Measurements from ENCODE around the gene CCL20. TPM values are rescaled to one million over a fixed set of nuclear protein-coding genes. Genes with fewer than 3 reads are reported as not detected.

Gene CCL20
- total RNA-seq, 1 experiment from 2014 or later = 3.5 TPM

- H3K4me1 ChIP-seq = peaks cover 16% of the 10 kb centered on the region
- H3K4me1 Mint-ChIP-seq (ENCODE audit: low read depth, unreplicated experiment) = peaks cover 19% of the 10 kb centered on the region
- ChIA-PET CTCF (interaction anchor here (0.6 kb wide), 2 partner anchors 380 to 648 kb away, joined by 3 read pairs; no protein-coding TSS in a partner anchor), POLR2A (no interaction called here)
- no peaks in the 10 kb centered on the region for H3K27me3 Mint-ChIP-seq (ENCODE audit: insufficient read depth, unreplicated experiment)
- no peaks in the 10 kb centered on the region for H3K9me3 Mint-ChIP-seq (ENCODE audit: unreplicated experiment)
- H3K36me3 ChIP-seq (ENCODE audit: control insufficient read depth, insufficient read depth, low read length) = no peaks in the 10 kb centered on the region
- no peaks in the 10 kb centered on the region for H3K36me3 Mint-ChIP-seq (ENCODE audit: insufficient read depth, unreplicated experiment)
- H3K4me3 ChIP-seq (ENCODE audit: low read depth, low read length) = no peak overlapping the region
- no peak for TF ChIP-seq CTCF (IDR thresholded peaks at IDR 0.05; ENCODE audit: insufficient read depth in 1 of 2, low read depth in 1 of 2, low read length in 1 of 2, severe bottlenecking in 1 of 2, unreplicated experiment in 1 of 2)
- H3K27ac Mint-ChIP-seq (ENCODE audit: unreplicated experiment) = no peak overlapping the region
- no TSS peak for BruUV-seq (replicated peaks)
- H3K27me3 ChIP-seq (replicated peaks; ENCODE audit: control insufficient read depth, insufficient read depth, low read length) = no peaks in the 10 kb centered on the region
- intact Hi-C loops (cut with micrococcal nuclease; ENCODE audit: unreplicated experiment) = loop anchor here (5.0 kb wide), 1 partner anchor 49 kb away; the partner anchor contains the start of gene CCL20
- no peaks in the 10 kb centered on the region for H3K9me3 ChIP-seq
- DNase-seq = no peak
- H3K4me3 Mint-ChIP-seq (ENCODE audit: unreplicated experiment) = no peak overlapping the region
Observed at GRCh38 chr2:227861011-227861410, 47.4 kb downstream of the CCL20 start.

GRCh38 chr2:227862227-227862740 is 48.6 kb downstream of the CCL20 start:
- H3K36me3 ChIP-seq (ENCODE audit: control insufficient read depth, insufficient read depth, low read length) = no peaks in the 10 kb centered on the region
- H3K27me3 Mint-ChIP-seq (ENCODE audit: insufficient read depth, unreplicated experiment) = no peaks in the 10 kb centered on the region
- H3K4me3 ChIP-seq (ENCODE audit: low read depth, low read length) = no peak overlapping the region
- TF ChIP-seq CTCF (IDR thresholded peaks at IDR 0.05; ENCODE audit: insufficient read depth in 1 of 2, low read depth in 1 of 2, low read length in 1 of 2, severe bottlenecking in 1 of 2, unreplicated experiment in 1 of 2) = peak; percentile 30 to 47
- no peaks in the 10 kb centered on the region for H3K27me3 ChIP-seq (replicated peaks; ENCODE audit: control insufficient read depth, insufficient read depth, low read length)
- ChIA-PET POLR2A (interaction anchor here (1.0 kb wide), 1 partner anchor 9 kb away, joined by 3 read pairs; no protein-coding TSS in a partner anchor), CTCF (interaction anchor here (0.6 to 2.1 kb wide), 7 partner anchors 9 to 204 kb away, joined by 3 to 8 read pairs (median 4); partner anchors contain the start of gene DAW1)
- H3K36me3 Mint-ChIP-seq (ENCODE audit: insufficient read depth, unreplicated experiment) = no peaks in the 10 kb centered on the region
- no peak overlapping the region for H3K4me3 Mint-ChIP-seq (ENCODE audit: unreplicated experiment)
- intact Hi-C loops (cut with micrococcal nuclease; ENCODE audit: unreplicated experiment) = loop anchor here (1.0 to 5.0 kb wide), 3 partner anchors 50 to 96 kb away; partner anchors contain the start of gene CCL20
- peak in 1 of 2 experiments; percentile 23 for DNase-seq
- H3K9me3 ChIP-seq = no peaks in the 10 kb centered on the region
- H3K4me1 Mint-ChIP-seq (ENCODE audit: low read depth, unreplicated experiment) = peaks cover 19% of the 10 kb centered on the region
- H3K27ac Mint-ChIP-seq (ENCODE audit: unreplicated experiment) = no peak overlapping the region
- no TSS peak for BruUV-seq (replicated peaks)
- peaks cover 16% of the 10 kb centered on the region for H3K4me1 ChIP-seq
- no peaks in the 10 kb centered on the region for H3K9me3 Mint-ChIP-seq (ENCODE audit: unreplicated experiment)

- Histone ChIP-seq H3K4me1 (peaks cover 16% of the 10 kb centered on the region), H3K27me3 (replicated peaks; ENCODE audit: control insufficient read depth, insufficient read depth, low read length) (no peaks in the 10 kb centered on the region), H3K36me3 (ENCODE audit: control insufficient read depth, insufficient read depth, low read length) (no peaks in the 10 kb centered on the region), H3K4me3 (ENCODE audit: low read depth, low read length) (no peak overlapping the region), H3K9me3 (no peaks in the 10 kb centered on the region)
- peak overlapping the region; percentile 56 for H3K27ac Mint-ChIP-seq (ENCODE audit: unreplicated experiment)
- TF ChIP-seq CTCF (IDR thresholded peaks at IDR 0.05; ENCODE audit: insufficient read depth in 1 of 2, low read depth in 1 of 2, low read length in 1 of 2, severe bottlenecking in 1 of 2, unreplicated experiment in 1 of 2) = no peak
- peak in 1 of 2 experiments; percentile 15 for DNase-seq
- POLR2A ChIA-PET = interaction anchor here (1.0 kb wide), 1 partner anchor 9 kb away, joined by 3 read pairs; no protein-coding TSS in a partner anchor
- no peak overlapping the region for H3K4me3 Mint-ChIP-seq (ENCODE audit: unreplicated experiment)
- no TSS peak for BruUV-seq (replicated peaks)
- no peaks in the 10 kb centered on the region for H3K27me3 Mint-ChIP-seq (ENCODE audit: insufficient read depth, unreplicated experiment)
- no peaks in the 10 kb centered on the region for H3K9me3 Mint-ChIP-seq (ENCODE audit: unreplicated experiment)
- H3K36me3 Mint-ChIP-seq (ENCODE audit: insufficient read depth, unreplicated experiment) = no peaks in the 10 kb centered on the region
- CTCF ChIA-PET = interaction anchor here (0.6 to 2.1 kb wide), 7 partner anchors 9 to 205 kb away, joined by 3 to 8 read pairs (median 4); partner anchors contain the start of gene DAW1
- peaks cover 19% of the 10 kb centered on the region for H3K4me1 Mint-ChIP-seq (ENCODE audit: low read depth, unreplicated experiment)
- intact Hi-C loops (cut with micrococcal nuclease; ENCODE audit: unreplicated experiment) = loop anchor here (1.0 to 5.0 kb wide), 4 partner anchors 21 to 97 kb away; partner anchors contain the start of gene CCL20
Observed at GRCh38 chr2:227862741-227863588, 49.3 kb downstream of the CCL20 start.

Measured in Caco-2 (cell line).